ENCODE results near the gene PARM1. TPM values are rescaled to one million over a fixed set of nuclear protein-coding genes. Genes with fewer than 3 reads are reported as not detected.
A peak's percentile ranks its signal among the peaks of the same experiment; 100 is the strongest.

PARM1 gene
- polyA plus RNA-seq, 3 donors: 43.8 to 67.3 (median 61.3) TPM

DNA sequence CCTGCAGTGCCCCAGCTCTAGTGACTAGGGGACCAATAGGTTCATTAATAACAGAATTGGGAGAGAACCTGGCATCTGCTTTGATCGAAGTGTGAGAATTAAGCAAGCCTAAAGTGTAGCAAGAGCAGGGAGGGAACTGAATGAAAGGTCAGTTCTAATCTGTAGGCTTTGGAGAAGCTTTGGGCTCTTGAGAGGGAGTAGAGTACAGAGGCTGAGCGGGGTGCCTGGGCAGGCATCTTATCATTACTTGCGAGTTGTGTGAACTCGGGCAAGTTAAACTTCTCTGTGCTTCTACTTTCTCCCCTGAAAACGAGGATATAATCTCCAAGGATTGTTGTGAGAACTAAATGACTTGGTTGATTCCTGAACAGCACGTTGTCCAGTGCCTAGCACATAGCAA, 906 bp upstream of the PARM1 start:
- no peak for DNase-seq (ENCODE audit: extremely low read depth in 1 of 11, low read depth in 9 of 11, low spot score in 4 of 11)

- no peak for DNase-seq (ENCODE audit: extremely low read depth in 1 of 11, low read depth in 9 of 11, low spot score in 4 of 11)
Observed at GRCh38 chr4:74933562-74934015, 673 bp downstream of the PARM1 start.

GRCh38 chr4:74934016-74934831, 1.3 kb downstream of the PARM1 start:
- peak in 7 of 11 donors; percentile 23 to 49 (median 34) for DNase-seq (ENCODE audit: extremely low read depth in 1 of 11, low read depth in 9 of 11, low spot score in 4 of 11)

DNA sequence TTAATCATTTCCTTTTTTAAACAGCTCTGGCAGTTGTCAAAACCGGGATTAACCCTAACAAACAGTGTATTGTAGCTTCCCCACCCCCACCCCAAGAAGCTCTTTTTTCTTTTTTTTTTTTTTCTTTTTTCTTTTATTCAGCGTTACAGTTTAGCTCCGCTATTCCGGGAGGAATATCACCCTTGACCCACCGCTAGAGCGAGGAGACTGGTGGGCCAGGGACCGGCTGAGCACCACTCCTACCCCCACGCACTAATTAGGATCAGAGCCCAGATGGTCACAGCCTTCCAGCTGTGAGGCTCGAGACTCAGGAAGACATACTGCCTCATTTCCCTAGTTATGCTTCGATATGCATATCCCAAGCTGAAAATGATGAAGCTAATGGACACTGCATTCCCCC, 2.0 kb downstream of the PARM1 start:
- DNase-seq (ENCODE audit: extremely low read depth in 1 of 11, low read depth in 9 of 11, low spot score in 4 of 11): peak in 5 of 11 donors; percentile 19 to 36 (median 23)

DNA sequence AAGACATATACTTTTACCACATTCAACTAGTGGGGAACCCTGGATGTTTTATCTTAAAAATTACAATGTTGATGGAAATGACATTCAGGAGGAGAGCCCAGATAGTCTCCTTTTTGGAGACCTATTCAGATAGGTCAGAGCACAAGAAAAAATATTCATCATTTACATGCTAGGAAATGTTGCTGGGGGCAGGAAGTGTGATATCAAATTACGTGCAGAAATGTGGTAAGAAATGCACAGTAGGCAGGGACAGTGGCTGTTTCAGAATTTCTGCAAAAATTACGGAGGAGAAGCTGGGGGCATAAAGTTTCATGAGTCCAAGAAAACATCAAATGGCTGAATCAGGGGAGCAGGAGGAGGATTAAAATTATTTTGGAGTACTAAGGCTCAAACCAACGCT, 8.2 kb downstream of the PARM1 start:
- DNase-seq (ENCODE audit: extremely low read depth in 1 of 11, low read depth in 9 of 11, low spot score in 4 of 11): no peak

DNA sequence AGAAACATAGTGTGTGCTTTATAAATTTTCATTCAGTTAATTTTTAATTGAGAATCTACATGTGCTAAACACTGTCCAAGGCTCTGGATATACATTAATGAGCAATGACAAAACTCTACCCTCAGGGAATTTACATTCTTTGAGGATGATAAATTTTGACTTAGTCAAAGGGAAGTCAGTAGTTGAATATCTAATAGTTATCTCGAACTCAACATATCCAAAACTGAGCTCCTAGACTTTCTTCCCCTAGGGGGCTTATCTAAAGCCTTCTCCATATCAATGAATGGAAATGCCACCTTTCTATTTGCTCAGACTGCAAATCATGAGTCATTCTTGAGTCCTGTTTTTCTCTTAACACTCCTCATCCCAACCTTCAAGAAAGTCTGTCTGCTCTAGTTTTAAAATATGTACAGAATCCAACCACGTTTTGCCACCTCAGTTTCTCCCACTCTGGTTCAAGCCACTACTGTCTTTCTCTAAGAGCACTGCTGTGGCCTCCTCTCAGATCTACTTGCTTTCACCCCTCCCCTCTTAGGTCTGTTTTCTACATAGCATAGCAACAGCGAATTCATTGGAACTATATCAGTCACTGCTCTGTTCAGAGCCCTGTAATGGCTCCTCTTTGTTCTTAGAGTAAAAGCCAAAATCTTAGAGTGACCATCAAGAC, 9.5 kb downstream of the PARM1 start:
- DNase-seq (ENCODE audit: extremely low read depth in 1 of 11, low read depth in 9 of 11, low spot score in 4 of 11): no peak

GRCh38 chr4:74942918-74943253, 10.0 kb downstream of the PARM1 start:
- no peak for DNase-seq (ENCODE audit: extremely low read depth in 1 of 11, low read depth in 9 of 11, low spot score in 4 of 11)

DNA sequence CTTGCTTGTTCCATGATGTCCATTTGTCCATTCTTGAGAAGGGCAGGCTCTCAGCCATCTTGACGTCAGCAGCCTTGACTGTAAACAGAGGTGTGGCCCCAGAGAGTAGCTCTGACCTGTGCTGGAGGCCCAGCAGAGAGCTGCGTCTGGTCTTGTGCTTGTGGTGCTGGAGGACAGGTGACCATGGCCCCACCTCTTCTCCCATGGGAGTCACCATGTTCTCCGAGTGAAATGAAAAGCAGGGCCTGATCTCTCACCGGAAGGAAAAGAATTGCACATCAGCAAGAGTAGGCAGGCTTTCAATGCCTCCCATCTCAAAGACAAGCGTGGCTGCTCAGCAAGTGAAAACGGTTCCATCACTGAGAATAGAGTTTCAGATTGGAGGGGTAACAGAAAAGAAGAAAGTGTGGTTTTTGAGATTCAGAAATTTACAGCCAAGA, 11.5 kb downstream of the PARM1 start:
- DNase-seq (ENCODE audit: extremely low read depth in 1 of 11, low read depth in 9 of 11, low spot score in 4 of 11): no peak

GRCh38 chr4:74946196-74946595, 13.3 kb downstream of the PARM1 start:
- DNase-seq (ENCODE audit: extremely low read depth in 1 of 11, low read depth in 9 of 11, low spot score in 4 of 11): no peak

- DNase-seq (ENCODE audit: extremely low read depth in 1 of 11, low read depth in 9 of 11, low spot score in 4 of 11): no peak
Observed at GRCh38 chr4:74947798-74948197, 14.9 kb downstream of the PARM1 start.

DNA sequence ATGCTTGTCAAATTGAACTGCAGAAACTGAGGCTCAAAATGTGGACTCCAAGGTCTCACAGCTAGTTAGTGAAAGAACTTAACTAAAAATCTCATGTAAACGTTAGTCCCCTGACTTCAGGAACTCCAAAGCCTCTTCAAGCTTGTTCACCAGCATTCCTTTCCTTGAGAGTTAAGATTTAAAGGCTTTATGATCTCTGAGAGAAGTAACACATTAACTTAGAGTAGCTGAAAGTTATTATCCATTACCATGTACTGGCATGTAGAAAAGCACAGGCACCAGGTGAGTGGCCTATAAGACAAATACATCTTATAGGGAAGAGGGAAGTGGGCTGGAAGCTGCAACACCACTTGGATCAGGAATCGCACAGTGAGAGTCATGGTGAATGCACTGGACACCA, 15.3 kb downstream of the PARM1 start:
- DNase-seq (ENCODE audit: extremely low read depth in 1 of 11, low read depth in 9 of 11, low spot score in 4 of 11): peak in 6 of 11 donors; percentile 7 to 76 (median 30)

DNA sequence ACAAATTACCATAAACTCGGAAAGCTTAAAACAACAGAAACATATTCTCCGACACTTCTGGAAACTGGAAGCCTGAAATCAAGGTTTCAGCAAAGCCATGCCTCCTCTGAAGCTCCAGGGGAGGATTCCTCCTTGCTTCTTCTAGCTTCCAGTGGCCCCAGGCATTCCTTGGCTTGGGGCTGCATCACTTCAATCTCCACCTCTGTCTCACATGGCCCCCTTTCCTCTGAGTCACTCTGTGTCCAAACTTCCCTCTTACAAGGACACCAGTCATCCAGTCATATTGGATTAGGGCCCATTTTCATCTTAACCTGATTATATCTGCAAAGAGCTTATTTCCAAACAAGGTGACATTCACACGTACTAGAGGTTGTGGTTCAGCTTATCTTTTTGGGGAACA, 17.3 kb downstream of the PARM1 start:
- no peak for DNase-seq (ENCODE audit: extremely low read depth in 1 of 11, low read depth in 9 of 11, low spot score in 4 of 11)

DNA sequence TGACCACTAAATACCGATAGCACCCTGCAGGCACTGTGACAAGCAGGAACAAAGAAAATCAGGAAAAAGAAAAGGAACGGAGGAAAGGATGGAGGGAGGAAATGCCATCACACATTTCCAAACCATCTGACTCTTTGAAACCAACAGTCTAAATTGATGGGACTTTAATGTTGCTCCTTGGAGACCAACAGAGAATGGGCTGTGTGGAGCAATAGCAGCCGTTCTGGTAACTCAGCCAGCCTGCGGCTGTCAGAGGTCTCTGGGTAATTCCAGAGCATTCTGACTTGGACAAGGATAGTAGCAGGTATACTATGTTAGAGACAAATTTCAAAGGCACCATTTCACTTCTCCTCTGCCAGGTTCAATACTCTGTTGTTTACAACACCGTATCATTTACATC, 18.0 kb downstream of the PARM1 start:
- DNase-seq (ENCODE audit: extremely low read depth in 1 of 11, low read depth in 9 of 11, low spot score in 4 of 11): no peak

- no peak for DNase-seq (ENCODE audit: extremely low read depth in 1 of 11, low read depth in 9 of 11, low spot score in 4 of 11)
Observed at GRCh38 chr4:74953647-74954046, 20.7 kb downstream of the PARM1 start.

- DNase-seq (ENCODE audit: extremely low read depth in 1 of 11, low read depth in 9 of 11, low spot score in 4 of 11): no peak
Observed at GRCh38 chr4:74958881-74959280, 26.0 kb downstream of the PARM1 start.

DNA sequence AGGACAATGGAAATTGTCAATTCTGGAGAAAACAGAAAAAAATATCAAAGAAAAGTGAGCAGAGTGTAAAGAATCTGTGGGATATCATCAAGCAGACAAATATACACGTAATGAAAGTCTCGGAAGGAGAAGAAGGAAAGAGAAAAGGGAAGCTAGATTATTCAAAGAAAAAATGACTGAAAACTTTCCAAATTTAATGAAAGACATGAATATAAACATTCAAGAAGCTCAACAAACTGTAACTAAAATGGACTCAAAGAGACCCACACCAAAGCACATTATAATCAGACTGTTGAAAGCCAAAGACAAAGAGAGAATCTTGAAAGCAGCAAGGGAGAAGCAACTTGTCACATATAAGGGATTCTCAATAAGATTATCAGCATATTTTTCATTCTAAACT, 28.3 kb downstream of the PARM1 start:
- DNase-seq (ENCODE audit: extremely low read depth in 1 of 11, low read depth in 9 of 11, low spot score in 4 of 11): no peak

GRCh38 chr4:74962584-74962983, 29.7 kb downstream of the PARM1 start:
- DNase-seq (ENCODE audit: extremely low read depth in 1 of 11, low read depth in 9 of 11, low spot score in 4 of 11): no peak

DNA sequence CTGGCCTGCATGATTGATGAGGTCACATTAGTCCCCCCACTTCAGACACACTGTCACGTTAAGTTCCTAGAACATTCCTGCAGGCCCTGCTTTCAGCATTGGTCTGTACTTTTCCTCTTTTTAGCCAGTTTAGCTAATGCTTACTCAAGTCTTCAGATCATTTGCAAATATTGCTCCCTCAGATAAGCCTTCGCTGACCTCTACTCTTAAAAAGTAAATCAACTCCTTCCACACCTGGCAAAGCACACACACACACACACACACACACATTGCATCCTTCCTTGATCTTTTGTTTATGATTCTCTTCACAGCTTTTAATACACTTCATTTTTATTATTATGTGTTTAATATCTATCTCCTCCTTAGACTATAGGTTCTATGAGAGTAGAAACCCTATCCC, 31.4 kb downstream of the PARM1 start:
- DNase-seq (ENCODE audit: extremely low read depth in 1 of 11, low read depth in 9 of 11, low spot score in 4 of 11): no peak

DNA sequence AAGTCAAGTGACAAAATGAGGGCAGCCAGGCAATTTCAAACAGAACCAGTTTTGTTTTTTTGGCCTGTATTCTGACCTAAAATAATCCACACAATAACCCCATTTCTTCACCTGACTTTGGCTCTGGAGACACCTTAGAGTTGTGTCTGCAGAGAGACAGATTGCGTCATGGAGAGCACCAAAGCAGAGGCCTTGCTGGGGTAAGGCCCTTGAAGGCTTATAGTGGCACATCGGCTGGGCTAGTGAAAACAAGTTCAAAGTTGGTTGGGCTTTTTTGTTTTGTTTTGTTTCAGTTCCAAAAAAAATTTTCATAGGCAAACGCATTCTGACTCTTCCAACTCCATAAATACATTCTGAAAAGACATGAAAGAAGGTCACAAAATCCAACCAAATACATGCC, 34.4 kb downstream of the PARM1 start:
- no peak for DNase-seq (ENCODE audit: extremely low read depth in 1 of 11, low read depth in 9 of 11, low spot score in 4 of 11)

GRCh38 chr4:74968456-74969164, 35.7 kb downstream of the PARM1 start:
- DNase-seq (ENCODE audit: extremely low read depth in 1 of 11, low read depth in 9 of 11, low spot score in 4 of 11): no peak

Data from renal cortex interstitium (tissue), 11 donors.